GM18505 (cell line): Measurements from ENCODE around the gene NPDC1.

Experiments used
- ATAC-seq: cut with Tn5 transposase; IDR thresholded peaks from one replicate; pipeline ENCODE4 v1.9.1; 2021; ENCODE audit not compliant: unreplicated experiment
- POLR2A ChIP-seq: IDR thresholded peaks from 4 replicates; pipeline ENCODE4 v1.6.1; 2011; ENCODE audit warnings: borderline replicate concordance; ENCODE audit not compliant: insufficient read depth, insufficient read length; ENCODE audit errors: extremely low read depth

The NPDC1 gene

GRCh38 chr9:137016436-137016835 is 29.5 kb downstream of the NPDC1 start:
- ATAC-seq = no peak
- no peak for TF ChIP-seq POLR2A

DNA sequence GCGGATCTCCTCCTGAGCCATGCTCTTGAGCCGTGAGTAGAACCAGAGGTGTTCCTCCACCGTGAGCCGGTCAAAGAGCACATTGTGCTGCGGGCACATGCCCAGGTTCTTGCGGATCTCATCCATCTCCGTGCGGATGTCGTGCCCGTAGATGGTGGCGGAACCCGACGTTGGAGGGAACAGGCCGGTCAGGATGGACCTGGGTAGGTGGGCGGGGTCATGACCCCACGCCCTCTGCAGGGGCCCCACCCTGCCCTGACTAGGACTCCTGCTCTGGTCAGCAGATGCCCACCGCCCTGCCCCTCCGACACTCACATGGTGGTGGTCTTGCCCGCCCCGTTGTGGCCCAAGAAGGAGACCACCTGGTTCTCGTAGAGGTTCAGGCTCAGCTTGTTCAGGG is 30.0 kb downstream of the NPDC1 start:
- ATAC-seq = no peak
- no peak for TF ChIP-seq POLR2A

- no peak for ATAC-seq
- no peak for TF ChIP-seq POLR2A
Measured at GRCh38 chr9:137015540-137015930, 30.4 kb downstream of the NPDC1 start.

DNA sequence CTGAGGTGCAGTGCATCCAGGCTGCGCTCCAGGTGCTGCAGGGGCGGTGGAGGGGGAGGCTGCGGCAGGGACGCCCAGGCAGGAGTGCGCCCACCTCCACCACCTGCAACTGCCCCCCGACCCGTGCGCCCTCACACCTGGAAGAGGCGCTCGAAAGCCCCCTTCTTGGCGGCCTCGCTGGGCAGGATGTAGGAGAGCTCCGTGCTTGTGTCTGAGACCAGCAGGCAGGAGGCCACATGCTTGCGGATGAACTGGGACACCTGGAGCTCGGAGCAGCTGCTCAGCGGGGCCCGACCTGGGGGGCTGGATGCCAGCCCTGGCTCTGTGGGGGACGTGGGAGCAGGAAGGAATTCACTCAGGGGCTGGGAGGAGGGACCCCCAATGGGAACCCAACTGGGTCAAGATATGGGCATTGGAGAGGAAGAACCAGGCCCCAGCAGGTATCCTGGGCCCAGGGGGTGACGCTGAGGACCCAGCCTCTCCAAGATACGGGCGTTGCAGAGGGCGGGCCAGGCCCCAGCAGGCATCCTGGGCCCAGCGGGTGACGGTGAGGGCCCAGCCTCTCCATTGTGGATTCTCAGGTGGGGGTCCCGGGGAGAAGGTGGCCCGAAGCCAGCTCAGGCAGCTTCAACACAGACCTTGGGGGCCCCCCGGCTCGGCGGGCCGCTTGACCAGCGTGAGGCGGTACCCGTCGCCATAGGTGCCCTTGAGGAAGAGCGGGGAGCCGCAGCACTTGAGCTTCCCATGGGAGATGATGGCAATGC is 31.0 kb downstream of the NPDC1 start:
- no peak for TF ChIP-seq POLR2A
- no peak for ATAC-seq

DNA sequence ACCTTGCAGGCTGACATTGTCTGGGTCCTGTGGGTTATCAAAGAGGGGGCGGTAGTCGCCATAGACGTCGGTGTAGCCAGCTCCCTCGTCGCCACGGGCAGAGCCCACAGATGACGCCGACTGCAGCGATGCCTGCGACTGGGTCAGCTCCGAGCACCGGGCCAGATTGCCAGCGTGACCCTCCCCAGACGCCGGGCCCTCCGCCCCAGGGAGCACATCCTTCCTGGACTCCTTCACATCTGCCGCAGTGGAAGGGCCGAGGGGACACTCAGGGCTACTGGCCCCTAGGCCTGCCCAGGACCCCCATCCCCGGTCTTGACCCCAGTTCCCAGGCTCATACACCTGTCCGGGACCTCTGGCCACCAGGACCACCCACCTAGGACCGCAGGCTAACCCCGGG is 31.8 kb downstream of the NPDC1 start:
- TF ChIP-seq POLR2A = no peak
- ATAC-seq = no peak

DNA sequence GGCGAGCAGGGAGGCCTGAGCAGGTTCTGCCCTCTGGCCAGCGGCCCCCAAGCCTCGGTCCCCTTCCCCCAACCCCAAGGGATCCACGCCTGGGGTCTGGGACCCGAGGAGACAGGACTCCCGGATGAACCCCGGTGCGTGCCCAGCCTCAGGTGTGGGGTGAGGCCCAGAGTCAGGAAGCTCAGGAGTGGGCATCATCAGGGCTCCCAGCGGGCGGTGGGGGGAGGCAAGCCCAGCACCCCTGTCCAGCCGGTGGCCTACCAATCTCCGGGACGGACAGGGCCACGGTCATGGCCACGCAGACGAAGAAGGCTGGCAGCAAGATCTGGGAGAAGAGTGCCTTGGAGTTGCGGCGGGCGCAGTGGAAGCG is 32.4 kb downstream of the NPDC1 start:
- no peak for ATAC-seq
- no peak for TF ChIP-seq POLR2A

DNA sequence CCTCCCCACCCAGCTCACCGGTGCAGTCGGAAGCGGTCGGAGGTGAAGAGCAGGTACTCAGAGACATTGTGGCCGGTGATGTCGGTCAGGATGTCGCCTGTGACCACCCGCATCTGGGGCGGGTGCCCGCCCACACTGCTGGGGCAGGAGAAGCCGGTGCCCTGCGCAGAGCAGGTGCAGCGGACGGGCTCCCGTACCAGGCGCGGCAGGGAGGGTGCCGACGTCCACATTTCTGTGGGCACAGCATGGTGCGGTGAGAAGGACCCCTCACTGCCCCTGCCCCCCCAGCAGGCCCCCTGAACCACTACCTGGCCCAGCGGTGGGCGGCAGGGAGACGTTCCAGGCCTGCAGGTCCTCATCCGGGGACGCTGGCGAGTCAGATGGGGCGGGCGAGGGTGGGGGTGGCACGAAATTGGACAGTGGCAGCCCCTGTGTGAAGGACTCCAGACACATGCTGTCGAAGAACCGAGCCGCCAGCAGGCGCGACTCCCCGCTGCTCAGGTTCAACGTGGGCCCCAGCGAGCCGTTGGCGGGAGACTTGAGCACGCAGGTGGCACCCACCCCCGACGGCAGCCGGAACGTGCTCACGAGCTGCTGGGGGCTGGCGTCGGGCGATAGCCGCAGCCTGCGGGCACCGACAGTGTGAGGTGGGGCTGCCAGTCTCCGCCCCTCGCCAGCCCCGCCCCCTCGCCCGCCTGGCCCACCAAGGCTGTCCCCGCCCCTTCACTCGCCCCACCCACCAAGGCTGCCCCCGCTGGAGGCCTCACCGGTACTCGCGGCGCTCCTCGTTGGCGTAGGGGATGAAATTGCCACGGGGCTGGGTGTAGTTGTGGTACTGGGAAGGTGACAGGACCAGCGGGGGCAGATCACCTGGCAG is 33.0 kb downstream of the NPDC1 start:
- TF ChIP-seq POLR2A = no peak
- ATAC-seq = no peak

DNA sequence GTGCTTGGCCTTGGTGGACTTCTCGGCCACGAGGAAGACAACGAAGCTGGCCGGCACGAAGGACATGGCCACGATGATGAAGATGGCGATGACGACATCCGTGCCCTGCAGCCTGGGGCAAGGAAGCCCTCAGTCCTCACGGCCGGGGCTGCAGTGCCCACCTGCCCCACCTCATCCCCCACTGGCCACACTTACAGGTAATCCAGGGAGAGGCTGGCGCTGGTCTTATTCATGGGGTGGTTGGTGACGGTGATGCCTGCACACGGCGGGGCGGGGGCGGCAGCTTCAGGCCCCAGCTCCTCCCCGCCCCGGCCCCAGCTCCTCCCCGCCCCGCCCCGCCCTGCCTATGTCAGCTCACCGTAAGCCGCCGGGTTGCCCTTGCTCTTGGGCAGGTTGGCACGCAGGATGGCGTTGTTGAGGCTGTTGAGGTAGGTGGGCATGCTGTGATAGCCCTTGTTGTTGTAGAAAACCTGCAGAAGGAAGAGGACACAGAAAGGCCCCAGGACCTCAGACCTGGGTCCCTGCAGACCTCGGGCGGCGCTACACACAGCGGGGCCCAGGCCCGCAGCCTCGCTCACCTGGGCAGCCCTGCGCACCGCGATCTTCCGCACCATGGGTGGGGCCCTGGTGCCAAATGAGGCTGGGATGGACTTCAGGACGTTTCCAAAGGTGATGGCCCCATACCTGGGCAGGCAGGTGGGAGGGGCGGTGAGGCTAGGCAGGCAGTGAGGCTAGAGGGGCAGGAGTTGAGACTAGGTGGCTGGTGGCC is 33.9 kb downstream of the NPDC1 start:
- no peak for ATAC-seq
- no peak for TF ChIP-seq POLR2A

DNA sequence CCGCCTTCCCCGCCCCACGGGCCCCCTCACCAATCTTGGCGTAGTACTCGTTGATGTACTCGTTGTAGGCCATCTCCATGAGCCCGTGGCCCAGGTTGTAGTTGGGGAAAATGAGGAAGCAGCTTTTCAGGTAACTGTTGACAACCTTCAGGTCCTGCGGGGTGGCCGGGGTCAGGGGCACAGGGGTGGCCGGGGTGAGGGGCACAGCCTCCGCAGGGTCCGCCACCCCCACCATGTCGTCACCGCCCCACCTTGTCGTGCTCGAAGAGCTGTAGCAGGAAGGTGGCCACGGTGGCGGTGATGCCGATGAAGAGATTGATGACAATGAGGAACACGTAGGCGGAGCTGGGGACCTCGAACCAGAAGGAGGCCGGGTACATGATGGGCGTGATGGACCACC is 34.8 kb downstream of the NPDC1 start:
- no peak for ATAC-seq
- TF ChIP-seq POLR2A = no peak

DNA sequence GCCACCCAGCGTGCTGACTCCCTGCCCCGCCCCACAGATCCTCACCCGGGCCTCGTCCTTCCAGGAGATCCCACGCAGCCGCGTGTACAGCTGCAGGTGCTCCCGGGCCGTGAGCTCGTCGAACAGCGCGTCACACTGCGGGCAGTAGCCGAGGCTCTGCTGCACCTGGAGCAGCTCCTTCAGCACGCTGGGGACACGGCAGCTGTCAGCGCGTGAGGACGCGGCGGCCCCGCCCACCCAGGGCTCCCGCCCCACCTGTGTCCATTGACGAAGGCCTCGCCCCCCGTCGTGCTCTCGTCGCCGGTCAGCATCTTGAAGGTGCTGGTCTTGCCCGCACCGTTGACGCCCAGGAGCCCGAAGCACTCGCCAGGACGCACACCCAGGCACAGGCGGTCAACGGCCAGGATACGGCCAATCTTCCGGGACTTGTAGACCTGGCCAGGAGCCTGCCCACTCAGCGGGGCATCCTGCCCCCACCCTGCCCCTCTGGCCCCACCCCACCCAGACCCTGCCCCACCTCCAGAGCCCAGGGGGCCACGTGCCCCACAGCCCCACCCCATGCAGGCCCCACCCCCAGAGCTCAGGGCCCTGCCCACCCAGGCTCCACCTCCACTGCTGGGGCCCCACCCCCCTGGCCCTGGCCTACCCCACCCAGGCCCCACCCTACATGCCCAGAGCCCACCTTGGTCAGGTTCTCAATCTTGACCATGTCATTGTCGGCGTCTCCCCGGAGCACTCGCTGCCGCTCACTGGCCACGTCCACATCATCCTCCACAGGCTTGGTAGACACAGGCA is 35.8 kb downstream of the NPDC1 start:
- ATAC-seq = no peak
- TF ChIP-seq POLR2A = no peak

DNA sequence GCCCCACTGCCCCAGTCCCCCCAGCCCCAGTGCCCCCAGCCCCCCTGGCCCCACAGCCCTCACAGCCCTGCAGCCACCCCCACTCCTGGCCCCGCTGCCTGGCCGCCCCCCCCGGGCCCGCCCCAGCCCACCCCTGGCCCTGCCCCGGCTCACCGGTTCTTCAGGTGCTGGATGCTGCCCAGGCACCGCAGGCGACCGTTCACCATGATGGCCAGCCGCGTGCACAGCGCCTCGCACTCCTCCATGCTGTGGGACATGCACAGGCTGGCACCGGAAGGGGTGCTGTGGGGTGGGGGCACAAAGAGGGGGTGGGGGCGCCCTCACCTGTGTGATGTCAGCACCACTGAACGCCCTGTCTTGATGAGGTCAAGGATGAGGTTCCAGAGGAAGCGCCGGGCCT is 36.8 kb downstream of the NPDC1 start:
- TF ChIP-seq POLR2A = no peak
- no peak for ATAC-seq

DNA sequence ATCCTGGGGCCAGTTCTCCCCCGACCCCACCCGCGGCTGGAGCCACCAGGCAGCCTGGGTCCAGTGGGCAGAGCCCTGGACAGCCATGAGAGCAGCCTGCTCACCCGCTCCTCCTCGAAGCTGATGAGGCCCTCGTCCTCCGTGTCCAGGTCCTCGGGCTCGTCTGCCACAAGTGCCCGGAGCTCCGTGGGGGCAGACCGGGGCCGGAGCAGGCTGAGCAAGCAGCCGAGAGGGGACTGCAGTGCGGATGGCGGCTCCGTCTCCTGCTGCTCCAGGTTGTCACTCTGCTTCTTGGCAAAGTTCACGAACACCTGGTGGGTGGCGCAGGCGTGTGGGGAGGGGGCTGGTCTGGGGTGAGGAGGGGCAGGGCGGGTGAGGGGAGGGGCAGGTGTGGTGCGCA is 37.7 kb downstream of the NPDC1 start:
- no peak for TF ChIP-seq POLR2A
- no peak for ATAC-seq

DNA sequence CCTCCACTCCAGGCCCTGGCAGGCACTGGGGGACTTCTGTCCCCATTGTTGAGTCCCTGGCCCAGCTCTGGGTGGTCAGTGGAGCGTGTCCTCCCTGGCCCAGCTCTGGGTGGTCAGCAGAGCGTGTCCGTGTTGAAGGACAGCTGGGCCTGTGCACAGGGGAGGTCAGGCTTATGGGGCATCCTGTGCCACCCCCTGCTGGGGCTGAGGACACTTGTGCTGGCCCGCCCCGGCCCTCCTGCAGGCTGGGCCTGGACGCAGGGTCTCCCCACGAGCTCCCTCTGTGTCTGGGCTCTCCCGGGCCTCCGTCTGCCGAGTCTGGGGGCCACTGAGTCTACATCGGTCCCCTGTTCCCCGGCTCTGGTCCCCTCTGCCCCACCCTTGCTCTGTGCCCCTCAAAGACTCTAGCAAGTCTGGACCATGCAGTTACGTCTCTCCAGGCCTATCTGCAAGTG is 38.1 kb downstream of the NPDC1 start:
- ATAC-seq = no peak
- no peak for TF ChIP-seq POLR2A
